T-helper 1 cell (primary cell): ENCODE data around the gene IFT43.

Experiments
- DNase-seq, 5 donors: peaks; one replicate each; pipeline ENCODE4 v3.0.0-alpha.2; 2012 to 2020

The IFT43 gene

DNA sequence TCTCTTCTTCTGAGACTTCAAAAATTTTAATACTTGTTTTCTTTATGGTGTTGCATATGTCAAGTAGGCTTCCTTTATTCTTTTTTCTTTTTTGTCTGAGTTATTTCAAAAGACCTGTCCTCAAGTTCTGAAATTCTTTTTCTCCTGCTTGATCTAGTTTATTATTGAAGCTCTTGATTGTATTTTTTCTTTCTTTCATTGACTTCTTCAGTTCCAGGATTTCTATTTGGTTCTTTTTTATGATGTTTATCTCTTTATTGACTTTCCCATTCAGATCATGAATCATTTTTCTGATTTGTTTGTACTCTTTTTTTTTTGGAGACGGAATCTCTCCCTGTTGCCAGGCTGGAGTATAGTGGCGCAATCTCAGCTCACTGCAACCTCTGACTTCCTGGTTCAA is 34.1 kb downstream of the IFT43 start:
- DNase-seq = no peak

DNA sequence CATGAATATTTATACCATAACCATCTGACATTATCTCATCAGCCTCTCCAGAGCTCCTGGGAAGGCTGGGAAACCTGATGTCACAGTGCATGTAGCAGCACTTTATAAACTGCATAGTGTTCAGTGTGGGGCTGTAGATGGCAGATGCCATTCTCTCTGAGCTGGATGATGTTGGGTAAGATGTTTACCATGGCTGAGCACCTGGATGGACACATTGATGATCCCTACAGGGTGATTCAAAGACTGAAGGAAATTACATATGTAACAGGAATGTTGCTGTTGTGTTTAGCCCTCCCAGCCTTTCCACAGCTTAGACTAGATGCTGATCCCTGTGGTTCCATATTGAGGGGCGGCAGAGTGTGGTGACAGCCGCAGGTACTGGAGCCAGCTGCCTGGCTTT is 37.4 kb downstream of the IFT43 start:
- DNase-seq = no peak

DNA sequence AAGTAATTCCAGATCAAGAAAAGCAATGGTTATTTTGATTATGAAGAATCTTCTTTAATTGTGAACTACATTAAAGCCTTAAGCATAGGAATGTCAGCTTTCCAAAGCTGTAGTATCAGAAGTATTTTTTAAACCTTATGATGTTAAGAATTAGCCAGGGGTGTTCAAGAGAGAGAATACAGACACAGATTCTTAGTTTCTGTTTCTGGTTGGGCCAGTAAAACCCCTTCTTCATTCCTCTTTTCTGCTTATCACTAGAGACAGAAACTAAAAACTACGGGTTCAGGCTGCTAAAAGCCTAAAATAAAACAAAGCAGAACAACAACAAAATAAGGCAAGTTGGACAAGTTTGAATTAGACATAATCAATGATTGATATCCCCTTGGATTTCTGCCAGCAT is 38.2 kb downstream of the IFT43 start:
- DNase-seq = no peak

DNA sequence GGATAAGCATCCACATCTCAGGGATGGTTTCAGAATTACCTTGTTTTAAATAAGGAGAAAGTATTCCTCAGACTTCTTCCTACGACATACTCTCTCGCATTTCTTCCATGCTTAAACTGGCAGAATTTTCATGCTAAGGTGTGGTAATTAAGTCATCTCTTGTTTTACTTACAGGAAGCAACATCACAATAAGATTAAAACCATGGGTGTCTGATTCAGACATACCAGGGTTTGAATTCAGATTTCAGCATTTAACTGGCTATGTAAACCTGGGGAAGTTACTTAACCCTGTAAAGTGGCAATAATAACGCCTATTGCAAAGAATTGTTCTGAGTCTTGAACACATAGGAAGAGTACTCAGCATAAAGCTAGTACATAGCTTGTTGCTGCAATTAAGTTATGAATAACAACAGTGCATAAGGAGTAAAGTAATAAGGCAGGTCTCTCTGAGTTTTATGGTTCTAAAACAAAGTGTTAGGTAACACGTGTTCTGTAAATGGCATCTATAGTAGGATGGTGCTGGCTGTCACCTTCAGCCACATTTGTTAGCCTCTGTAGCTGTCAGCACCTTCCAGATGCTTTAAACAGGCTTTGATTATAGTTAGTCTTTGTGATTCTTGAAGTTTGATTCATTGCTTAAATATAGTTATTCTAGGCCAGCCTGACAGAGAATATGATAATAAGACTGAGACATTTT is 38.8 kb downstream of the IFT43 start:
- no peak for DNase-seq

DNA sequence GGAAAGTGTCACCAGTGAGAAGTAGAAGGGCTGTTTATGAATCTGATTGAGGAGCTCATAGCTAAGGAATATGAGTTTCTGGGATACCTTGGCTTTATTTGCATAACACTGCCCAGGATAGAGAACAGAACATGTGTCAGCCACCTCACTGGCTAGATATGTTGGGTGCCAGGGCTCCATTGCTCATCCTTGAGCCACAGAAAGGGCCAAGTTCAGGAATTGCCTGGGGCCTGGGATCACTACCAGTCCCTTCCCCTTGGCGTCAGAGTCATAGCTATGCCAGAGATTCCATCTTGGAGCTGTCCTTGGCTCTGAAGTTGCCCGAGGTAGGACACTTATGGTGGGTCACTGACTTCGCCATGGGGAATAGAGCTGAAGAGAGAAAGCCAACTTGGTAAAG is 49.0 kb downstream of the IFT43 start:
- DNase-seq = no peak

DNA sequence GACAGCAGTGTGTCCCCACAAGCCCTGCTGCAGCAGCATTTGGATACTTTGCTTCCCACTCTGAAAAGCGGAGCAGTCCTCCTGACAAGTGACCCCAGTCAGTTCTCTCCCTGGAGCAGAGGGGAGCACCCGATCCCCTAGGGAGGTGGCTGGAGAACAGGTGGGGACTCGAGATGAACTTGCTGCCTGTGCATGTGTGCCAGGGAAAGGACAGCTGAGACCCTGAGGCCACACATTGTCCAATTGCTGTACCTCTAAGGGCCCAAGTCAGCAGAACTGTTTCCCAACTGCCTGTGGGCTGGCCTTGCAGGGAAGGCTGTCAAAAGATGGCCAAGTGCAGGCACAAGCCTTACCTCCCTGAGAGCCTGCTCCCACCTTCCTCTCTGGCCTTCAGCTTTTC is 55.1 kb downstream of the IFT43 start:
- no peak for DNase-seq

DNA sequence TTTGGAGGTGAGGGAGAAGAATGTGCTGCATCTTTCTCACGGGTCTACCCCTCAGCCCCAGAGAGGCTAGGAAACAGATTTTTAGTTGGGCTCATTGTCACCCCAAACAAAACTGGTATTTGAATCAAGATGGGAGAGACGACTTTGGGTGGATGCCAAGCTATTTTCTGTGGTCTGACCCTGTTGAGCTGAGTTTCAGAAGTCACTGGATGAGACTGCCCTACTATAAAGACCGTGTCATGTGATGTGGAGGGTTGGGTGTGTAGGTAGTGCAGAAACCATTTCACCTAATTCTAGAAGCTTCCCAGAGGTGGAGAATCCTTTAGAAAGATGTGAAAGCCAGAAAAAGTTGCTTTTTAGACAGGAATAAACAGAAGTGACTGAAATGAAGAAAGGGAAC is 60.2 kb downstream of the IFT43 start:
- DNase-seq = no peak

DNA sequence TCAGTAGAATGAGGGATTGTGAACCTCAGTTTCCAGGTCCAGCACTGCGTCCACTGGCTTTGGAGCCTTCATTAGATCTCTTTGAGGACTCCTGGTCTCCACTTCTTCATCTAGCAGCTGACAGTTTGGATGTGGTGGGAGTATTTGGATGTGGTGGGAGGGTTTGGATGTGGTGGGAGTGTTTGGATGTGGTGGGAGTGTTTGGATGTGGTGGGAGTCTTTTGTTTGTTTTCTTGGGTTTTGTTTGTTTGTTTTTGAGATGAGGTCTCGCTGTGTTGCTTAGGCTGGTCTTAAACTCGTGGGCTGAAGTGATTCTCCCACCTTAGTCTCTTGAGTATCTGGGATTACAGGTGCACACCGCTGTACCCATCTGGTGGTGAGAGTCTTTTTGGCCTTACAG is 64.7 kb downstream of the IFT43 start:
- no peak for DNase-seq

DNA sequence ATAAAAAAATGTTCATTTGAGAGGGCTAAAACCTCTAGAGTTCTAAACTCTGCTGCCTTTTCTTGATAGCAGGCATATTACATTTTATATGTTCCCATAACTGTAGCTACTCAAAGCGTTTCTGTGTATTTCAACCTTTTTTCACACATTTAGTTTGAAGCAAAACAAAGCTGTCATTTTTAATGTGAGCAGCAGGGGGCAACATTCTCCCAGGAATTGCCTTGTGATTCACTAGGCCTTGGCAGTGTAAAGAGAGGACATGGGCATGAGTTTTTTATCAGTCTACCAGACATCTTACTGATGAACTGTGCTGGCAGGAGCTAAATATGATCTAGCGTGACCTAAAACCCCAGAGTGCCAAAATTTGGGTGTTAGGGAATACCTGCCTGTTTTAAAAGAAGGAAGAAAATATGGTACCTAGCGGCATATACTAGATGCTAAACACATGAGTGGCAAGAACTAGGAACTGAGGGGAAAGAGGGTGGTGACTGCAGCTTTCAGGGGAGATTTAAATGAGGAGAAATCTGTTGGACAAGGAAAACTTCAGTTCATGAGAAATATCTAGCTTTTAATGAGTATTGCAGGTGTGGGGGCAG is 65.3 kb downstream of the IFT43 start:
- peak in 4 of 5 donors; percentile 24 to 54 (median 40) for DNase-seq

DNA sequence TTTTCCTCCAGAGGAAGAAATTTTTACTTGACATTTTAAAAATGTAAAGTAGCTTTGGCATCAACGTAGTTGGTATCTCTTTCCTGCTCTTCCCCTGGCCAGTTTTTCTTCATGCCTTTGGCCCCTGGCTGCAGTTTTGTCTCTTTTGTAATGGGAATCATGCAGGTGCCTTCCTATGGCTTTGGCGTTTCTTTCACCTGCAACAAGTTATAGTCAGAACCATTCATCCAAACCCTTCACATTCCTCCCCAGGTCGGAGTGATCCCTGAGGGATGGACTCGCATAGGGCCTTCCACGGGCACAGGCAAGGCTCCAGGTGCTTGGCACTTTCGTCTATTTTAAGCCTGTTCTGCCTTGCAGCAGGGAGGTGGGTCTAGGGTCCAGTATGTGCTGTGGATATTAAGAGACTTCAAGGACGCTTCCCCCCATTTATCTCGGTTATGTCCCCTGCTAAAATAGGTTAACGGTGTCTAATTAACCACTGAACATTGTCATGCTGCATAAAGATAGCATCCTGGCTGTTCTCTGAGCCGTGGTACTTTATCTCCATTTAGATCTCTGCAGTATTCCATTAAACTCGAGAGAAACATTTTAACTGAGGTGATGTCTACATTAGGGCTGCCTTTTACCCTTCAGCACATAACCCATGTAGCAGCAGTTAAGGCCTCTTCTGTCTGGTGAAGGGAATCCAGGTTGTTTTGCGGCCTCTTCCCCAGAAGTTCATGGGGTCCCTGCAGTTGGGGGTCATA is 66.3 kb downstream of the IFT43 start:
- no peak for DNase-seq

DNA sequence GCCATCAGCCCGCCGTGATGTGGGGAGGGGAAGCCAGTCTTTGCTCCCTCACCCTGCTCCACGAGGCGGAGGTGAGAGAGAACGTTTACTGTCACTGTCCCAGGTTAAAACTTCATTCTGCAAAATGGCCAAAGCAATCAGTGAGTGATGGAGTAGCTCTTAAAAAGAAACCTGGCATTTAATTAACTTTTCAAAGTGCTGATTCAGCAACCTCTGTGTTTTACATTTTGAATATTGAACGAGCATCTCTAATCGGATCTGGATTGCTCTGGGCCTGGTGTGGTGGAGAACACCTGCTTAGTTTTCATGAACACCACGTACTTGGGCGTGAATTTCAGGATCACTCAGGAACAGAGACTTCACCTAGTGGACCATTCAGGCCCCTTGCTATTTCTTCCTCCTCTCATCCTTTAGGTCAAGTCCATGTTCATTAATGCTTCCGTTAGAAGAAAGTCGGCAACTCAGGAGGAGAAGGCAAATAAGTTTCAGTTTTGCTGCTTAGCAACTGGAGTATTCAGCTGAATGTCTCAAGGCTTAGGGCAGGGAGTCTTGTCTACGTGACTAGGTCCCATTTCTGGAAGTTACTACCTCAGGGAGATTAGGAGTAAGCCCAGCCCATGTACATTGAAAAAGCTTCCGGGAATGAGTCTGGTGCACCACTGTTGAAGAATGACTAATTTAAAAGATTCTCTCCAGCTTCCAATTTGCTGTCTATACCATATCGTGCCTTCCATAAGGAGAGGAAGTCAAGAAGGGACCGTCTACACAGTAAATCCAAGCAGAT is 68.2 kb downstream of the IFT43 start:
- no peak for DNase-seq

DNA sequence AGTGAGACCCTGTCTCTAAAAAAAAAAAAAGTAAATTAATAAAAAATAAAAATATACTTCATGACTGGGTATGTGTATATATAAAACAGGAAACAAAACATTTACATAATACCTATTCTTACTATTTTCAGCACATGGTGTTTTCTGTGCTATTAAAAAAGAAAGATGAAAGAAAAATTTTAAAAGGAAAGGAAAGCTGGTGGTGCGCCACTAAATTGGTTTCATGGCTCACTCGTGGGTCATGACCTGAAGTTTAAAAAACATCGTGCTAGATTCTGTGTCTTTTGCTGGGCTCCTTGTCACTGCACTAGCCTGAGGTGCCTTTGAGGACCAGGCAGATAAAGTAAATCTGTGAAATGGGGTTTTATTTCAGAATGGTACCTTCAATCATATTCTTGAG is 69.8 kb downstream of the IFT43 start:
- no peak for DNase-seq

DNA sequence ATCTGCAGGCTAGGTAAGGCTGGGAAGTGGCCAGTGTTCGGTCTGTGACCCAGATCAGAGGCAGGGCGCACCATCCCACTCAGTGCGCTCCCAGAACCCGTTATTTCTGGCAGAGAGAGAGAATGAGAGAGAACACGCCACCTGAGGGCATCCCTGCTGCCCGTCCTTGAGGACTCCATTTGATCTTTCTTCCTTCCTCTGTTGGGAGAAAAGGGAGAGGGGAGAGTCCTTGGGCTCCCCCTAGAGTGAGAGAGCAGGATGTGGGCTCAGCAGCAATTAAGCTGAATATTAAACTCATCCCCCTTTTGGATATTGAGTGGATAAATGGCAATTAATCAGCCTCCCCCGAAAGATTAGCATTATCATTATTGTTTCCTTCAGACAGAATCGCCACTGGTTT is 70.6 kb downstream of the IFT43 start:
- no peak for DNase-seq

DNA sequence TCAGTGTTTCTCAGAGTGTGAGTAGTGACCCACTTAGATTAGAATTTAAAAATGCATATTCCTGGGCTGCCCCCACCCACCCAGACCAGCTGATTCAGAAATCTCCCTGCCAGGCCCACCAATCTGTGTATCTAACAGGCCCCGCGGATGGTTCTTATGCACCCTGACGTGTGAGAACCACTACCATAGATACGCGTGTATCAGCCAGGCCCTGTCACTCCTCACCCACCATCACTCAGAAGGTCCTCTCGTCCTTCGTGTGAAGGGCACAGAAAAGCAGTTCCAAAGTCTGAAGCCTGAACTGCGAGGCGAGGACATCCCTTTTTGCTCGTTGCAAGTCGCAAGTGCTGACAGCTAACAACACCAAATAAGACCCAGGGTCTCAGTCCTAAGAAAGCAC is 72.4 kb downstream of the IFT43 start:
- no peak for DNase-seq

DNA sequence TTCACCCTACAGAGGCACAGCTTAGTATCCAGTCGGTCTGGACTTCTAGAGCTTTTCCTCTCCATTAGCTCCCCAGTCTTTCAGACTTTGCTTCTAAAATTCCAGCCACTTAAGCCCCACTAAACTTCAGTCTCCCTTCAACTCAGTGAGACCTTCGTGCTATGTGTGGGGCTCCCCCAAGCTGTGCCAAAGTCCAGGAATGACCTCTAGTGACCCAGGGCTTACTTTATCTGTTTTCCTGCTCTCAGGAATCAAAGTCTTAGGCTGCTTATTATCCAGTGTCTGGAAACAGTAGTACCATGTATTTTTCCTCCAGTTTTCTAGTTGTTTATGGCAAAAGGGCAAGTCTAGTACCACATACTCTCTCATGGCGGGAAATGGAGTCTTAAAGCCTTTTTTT is 77.8 kb downstream of the IFT43 start:
- DNase-seq = no peak

DNA sequence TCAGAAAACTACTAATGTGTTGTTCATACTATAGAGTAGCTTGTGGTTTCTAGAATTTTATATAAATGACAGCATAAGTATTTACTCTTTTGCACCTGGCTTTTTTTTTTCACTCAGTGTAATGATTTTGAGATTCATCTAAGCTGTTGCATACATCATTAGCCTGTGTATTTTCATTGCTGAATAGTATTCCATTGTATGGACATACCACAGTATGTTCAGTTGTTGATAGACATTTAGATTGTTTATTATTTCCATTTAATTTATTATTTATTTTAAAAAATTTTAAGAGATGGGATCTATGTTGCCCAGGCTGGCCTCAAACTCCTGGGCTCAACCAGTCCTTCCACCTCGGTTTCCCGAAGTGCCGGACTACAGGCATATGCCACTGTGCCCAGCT is 80.0 kb downstream of the IFT43 start:
- DNase-seq = no peak

DNA sequence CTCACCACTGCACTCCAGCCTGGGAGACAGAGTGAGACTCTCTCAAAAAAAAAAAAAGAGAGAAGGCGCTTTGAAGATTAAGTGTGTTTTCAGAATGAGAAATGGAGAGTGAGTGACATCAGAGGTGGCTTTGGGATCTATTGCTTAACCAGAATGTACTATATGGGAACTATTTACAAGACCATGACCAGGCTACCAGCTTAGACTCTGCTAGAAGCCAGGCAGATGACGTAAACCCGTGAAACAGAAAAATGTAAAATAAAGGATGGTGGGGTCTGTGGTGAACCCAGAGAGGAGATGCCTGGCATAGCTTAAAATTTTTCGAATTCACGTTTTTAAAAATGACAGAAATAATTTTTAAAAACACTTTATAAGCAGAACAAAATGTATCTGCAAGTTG is 82.0 kb downstream of the IFT43 start:
- DNase-seq = no peak

DNA sequence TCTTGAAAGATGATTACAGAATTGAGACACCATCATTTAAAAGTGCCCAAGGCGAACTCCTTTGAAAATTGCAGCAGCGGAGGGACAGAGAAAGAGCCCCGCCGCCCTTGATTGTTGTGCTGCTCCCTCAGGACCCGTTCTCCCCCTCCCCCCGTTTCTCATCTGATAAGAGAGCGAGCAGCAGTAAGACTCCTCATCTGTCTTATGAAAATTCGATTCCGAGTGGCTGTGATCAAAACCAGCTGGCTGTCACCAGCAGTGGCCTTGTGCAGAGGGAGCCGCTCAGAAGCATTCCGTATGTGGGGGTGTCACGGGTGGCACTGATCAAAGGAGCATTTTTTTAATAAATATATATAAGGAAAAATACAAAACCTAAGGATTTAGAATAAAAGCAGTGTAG is 88.2 kb downstream of the IFT43 start:
- no peak for DNase-seq

DNA sequence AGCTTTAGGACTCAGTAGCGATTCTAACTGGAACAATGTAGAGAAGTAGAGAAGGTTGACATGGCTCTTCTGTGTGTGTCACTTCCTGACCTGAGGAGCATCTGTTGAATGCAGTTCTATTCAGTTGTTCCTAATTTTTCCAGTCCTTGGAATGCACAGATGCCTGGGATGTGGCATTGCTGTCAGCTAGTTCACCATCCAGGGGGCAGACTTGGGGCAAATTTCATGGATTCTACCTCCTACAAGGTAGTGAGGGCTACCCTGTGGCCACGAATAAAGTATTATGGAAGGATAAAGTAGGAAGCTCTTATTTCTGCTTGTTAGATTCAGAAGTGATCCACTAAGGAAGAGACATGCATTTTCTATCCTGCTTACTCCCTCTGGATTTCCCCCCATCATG is 91.8 kb downstream of the IFT43 start:
- DNase-seq = no peak

DNA sequence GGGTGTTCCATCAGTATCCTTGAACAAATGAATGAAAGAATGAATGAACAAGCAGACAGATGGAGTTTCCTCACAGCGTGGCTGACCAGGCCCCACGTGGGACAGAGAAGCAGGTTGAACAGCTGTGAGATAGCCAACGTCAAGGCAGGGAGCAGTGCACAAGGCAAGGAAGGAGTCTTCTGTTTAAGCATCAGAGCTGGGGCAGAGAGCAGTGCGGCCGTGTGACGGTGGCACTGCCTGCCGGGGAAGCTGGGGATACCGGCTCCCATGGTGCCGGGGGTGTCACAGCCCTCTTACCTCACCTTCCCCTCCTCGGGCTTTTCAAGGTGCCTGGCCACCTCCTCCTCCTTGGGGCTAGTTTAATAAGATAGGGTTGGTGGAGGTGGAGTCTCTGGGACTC is 92.9 kb downstream of the IFT43 start:
- DNase-seq = no peak

DNA sequence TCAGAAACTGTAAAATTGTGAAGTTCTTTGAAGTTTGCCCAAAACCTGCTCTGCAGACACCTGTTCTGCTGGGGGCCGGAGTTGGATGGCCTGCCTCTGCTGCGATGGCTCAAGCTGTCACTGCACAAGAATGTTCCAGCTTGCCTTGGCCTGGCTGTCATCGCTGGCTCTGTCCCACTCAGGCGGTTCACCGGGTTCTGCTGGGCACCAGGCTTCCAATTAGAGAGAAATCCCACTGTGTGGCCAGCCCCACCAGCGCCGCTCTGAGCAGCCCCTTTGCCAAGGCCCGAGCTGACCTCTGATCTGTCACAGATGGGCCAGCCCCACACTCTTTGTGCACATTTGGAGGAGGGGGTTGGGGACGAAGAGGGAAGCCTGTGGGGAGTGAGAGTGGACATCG is 94.5 kb downstream of the IFT43 start:
- DNase-seq = no peak

DNA sequence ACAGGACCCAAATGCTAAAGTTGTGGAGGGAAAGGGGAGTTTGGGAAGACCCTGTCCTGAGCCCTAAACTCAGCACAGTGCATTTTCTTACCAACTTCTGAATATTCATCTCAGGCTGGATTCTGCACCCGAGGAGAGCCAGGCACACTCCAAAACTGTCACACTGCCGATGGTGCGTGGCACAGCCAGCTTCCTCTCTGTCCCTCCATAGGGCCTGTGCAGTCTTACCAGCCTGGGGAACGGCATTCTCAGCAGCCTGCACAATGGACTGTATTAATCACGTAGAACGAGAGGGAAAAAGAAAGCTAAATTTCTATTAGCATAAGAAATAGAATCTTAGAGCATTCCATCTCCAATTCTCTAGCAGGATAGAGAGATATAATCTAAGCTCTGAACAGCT is 94.9 kb downstream of the IFT43 start:
- no peak for DNase-seq

DNA sequence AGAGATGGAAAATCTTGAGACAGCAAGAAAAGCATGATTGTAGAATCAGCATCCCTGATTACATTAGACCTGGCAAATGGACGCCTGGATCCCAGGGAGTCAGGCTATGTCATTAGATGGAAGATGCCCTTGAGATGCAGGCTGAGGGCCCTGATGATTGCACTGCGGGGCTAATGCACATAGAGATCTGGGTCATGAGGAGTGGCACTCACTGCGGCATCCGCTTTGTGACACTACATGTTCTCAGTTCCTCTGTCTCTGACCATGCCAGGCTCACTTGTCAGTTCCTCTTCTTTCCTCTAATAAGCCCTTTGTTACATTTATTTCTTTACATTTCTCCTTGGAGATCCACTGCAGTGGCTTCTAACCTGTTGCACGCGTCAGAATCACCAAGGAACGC is 96.1 kb downstream of the IFT43 start:
- DNase-seq = no peak
